Measurements from ENCODE around the gene GRID2IP.
"Not testable (repeated sequence)": the region's sequence is repeated elsewhere in the genome, so short reads cannot be mapped to it uniquely, and the experiment has no call there.

The GRID2IP gene

DNA sequence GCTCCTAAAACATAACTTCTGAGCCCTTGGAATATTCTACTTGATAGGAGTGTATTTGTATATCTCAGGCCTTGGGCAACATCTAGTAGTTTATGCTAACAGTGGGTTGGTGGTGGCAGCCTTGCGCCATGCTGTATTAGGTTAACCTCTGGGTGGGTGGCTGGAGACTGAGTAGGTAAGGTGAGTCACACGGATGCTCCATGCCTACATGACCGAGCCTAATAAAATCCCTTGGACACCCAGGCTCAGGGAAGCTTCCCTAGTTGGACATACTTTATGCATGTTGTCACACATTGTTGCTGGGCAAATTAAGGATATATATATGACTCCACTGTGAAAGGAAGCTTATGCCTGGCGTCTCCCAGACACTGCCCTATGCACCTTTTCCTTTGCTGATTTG, 97.5 kb downstream of the GRID2IP start:
- Histone ChIP-seq H3K79me2 (ENCODE audit: insufficient read depth, low read depth) (no peaks in the 10 kb centered on the region), H3K4me2 (no peak overlapping the region), H3K9ac (no peak overlapping the region), H3K36me3 (ENCODE audit: insufficient read depth) (no peaks in the 10 kb centered on the region), H4K20me1 (ENCODE audit: insufficient read depth) (no peaks in the 10 kb centered on the region), H3K27ac (no peak overlapping the region), H3K27me3 (ENCODE audit: insufficient read depth, low read depth) (no peaks in the 10 kb centered on the region), H3K4me3 (IDR thresholded peaks at IDR 0.05; ENCODE audit: insufficient read depth, low read depth, low read length) (no peak overlapping the region), H3K4me1 (ENCODE audit: low read depth, poor library complexity, severe bottlenecking) (no peaks in the 10 kb centered on the region), H2AFZ (ENCODE audit: low read depth) (no peak overlapping the region)
- TF ChIP-seq, protein P1, sequence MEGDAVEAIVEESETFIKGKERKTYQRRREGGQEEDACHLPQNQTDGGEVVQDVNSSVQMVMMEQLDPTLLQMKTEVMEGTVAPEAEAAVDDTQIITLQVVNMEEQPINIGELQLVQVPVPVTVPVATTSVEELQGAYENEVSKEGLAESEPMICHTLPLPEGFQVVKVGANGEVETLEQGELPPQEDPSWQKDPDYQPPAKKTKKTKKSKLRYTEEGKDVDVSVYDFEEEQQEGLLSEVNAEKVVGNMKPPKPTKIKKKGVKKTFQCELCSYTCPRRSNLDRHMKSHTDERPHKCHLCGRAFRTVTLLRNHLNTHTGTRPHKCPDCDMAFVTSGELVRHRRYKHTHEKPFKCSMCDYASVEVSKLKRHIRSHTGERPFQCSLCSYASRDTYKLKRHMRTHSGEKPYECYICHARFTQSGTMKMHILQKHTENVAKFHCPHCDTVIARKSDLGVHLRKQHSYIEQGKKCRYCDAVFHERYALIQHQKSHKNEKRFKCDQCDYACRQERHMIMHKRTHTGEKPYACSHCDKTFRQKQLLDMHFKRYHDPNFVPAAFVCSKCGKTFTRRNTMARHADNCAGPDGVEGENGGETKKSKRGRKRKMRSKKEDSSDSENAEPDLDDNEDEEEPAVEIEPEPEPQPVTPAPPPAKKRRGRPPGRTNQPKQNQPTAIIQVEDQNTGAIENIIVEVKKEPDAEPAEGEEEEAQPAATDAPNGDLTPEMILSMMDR (conservative IDR thresholded peaks at IDR 0.05; ENCODE audit: low read depth, low read length) = no peak

DNA sequence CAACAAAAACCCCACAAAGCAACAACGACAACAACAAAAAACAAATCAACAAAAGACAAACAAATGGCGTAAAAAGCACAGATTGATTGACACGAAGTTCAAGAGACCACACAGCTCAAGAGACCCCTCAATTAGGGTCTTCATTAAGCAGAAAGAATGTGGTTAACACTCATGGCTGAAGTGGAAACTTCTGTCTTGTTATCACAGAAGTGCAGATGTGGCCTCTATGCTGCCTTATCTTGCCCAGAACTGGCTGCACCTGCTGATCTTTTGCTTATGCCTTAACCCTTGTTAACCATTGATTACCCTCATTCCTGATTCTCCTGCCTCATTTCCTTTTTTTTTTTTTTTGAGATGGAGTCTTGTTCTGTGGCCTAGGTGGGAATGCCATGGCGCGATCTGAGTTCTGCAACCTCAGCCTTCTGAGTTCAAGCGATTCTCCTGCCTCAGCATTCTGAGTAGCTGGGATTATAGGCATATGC, 100.0 kb downstream of the GRID2IP start:
- H3K4me3 ChIP-seq (IDR thresholded peaks at IDR 0.05; ENCODE audit: insufficient read depth, low read depth, low read length) = no peak overlapping the region
- H3K4me1 ChIP-seq (ENCODE audit: low read depth, poor library complexity, severe bottlenecking) = peaks cover 3% of the 10 kb centered on the region
- no peaks in the 10 kb centered on the region for H3K36me3 ChIP-seq (ENCODE audit: insufficient read depth)
- TF ChIP-seq, protein P1 (conservative IDR thresholded peaks at IDR 0.05; ENCODE audit: low read depth, low read length) = no peak
- no peaks in the 10 kb centered on the region for H4K20me1 ChIP-seq (ENCODE audit: insufficient read depth)
- no peak overlapping the region for H3K9ac ChIP-seq
- no peak overlapping the region for H3K4me2 ChIP-seq
- peaks cover 14% of the 10 kb centered on the region; the same call in 1 of the 2 replicates for H3K79me2 ChIP-seq (ENCODE audit: insufficient read depth, low read depth)
- no peaks in the 10 kb centered on the region for H3K27me3 ChIP-seq (ENCODE audit: insufficient read depth, low read depth)
- H3K27ac ChIP-seq = no peak overlapping the region
- no peak overlapping the region for H2AFZ ChIP-seq (ENCODE audit: low read depth)

DNA sequence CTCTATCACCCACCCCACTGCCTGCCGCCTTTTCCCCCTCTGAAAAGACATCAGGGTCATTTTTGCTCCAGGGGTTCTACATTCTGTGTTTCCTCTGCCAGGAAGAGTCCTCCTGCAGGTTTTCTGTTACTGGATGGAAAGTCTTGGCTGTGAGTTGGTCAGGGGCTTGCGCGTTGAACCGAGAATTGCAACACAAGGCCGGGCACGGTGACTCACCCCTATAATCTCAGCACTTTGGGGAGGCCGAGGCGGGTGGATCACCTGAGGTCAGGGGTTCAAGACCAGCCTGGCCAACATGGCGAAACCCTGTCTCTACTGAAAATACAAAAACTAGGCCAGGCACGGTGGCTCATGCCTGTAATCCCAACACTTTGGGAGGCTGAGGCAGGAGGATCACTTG, 100.7 kb downstream of the GRID2IP start:
- peaks cover 19% of the 10 kb centered on the region; the same call in 1 of the 2 replicates for H3K79me2 ChIP-seq (ENCODE audit: insufficient read depth, low read depth)
- H3K4me2 ChIP-seq; H3K4me1 ChIP-seq (ENCODE audit: low read depth, poor library complexity, severe bottlenecking); H3K4me3 ChIP-seq (IDR thresholded peaks at IDR 0.05; ENCODE audit: insufficient read depth, low read depth, low read length); H3K36me3 ChIP-seq (ENCODE audit: insufficient read depth); H4K20me1 ChIP-seq (ENCODE audit: insufficient read depth); H3K27ac ChIP-seq; H3K9ac ChIP-seq; H3K27me3 ChIP-seq (ENCODE audit: insufficient read depth, low read depth); H2AFZ ChIP-seq (ENCODE audit: low read depth): not testable (repeated sequence)

DNA sequence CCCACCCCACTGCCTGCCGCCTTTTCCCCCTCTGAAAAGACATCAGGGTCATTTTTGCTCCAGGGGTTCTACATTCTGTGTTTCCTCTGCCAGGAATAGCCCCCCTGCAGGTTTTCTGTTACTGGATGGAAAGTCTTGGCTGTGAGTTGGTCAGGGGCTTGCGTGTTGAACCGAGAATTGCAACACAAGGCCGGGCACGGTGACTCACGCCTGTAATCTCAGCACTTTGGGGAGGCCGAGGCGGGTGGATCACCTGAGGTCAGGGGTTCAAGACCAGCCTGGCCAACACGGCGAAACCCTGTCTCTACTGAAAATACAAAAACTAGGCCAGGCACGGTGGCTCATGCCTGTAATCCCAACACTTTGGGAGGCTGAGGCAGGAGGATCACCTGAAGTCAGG, 101.4 kb downstream of the GRID2IP start:
- H3K4me2 ChIP-seq; H2AFZ ChIP-seq (ENCODE audit: low read depth); H3K4me3 ChIP-seq (IDR thresholded peaks at IDR 0.05; ENCODE audit: insufficient read depth, low read depth, low read length); H3K27ac ChIP-seq; H3K27me3 ChIP-seq (ENCODE audit: insufficient read depth, low read depth); H3K9ac ChIP-seq; H3K4me1 ChIP-seq (ENCODE audit: low read depth, poor library complexity, severe bottlenecking); H3K36me3 ChIP-seq (ENCODE audit: insufficient read depth); H4K20me1 ChIP-seq (ENCODE audit: insufficient read depth): not testable (repeated sequence)
- peaks cover 24% of the 10 kb centered on the region; the same call in 1 of the 2 replicates for H3K79me2 ChIP-seq (ENCODE audit: insufficient read depth, low read depth)

DNA sequence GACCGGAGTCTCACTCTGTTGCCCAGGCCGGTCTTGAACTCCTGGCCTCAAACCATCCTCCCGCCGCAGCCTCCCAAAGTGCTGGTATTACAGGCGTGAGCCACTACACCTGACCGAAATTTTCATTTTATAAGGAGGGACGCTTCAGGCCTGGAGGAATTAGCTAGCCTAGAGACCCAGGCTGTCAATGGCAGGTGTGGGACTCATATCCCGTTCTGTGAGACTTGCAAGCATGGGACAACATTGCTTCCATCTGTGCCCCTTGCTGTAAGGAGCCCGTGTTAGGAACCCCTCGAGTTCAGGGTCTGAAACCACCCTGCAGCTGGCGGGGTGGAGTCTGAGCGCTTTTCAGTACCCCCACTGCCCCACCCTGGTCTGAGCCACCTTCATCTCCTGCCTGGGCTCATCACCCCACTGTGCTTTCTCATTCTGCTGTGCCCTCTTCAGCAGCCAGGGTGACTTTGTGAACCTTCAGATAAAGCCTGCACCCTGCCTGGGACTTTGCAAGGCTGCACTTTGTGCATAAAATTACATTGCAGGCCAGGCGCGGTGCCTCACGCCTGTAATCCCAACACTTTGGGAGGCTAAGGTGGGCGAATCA, 102.2 kb downstream of the GRID2IP start:
- H3K36me3 ChIP-seq (ENCODE audit: insufficient read depth) = no peaks in the 10 kb centered on the region; the same call in 1 of the 2 replicates
- H4K20me1 ChIP-seq (ENCODE audit: insufficient read depth) = no peaks in the 10 kb centered on the region
- H3K4me2 ChIP-seq = peak overlapping the region; percentile 71; the same call in 1 of the 2 replicates
- H3K4me3 ChIP-seq (IDR thresholded peaks at IDR 0.05; ENCODE audit: insufficient read depth, low read depth, low read length) = no peak overlapping the region
- peaks cover 24% of the 10 kb centered on the region; the same call in 1 of the 2 replicates for H3K79me2 ChIP-seq (ENCODE audit: insufficient read depth, low read depth)
- no peak overlapping the region for H3K9ac ChIP-seq
- H3K4me1 ChIP-seq (ENCODE audit: low read depth, poor library complexity, severe bottlenecking) = peaks cover 3% of the 10 kb centered on the region
- H3K27ac ChIP-seq = no peak overlapping the region
- TF ChIP-seq, protein P1 (conservative IDR thresholded peaks at IDR 0.05; ENCODE audit: low read depth, low read length) = no peak
- H2AFZ ChIP-seq (ENCODE audit: low read depth) = no peak overlapping the region
- H3K27me3 ChIP-seq (ENCODE audit: insufficient read depth, low read depth) = no peaks in the 10 kb centered on the region

Measured in KMS-11 (cell line).